Mucosa of gallbladder (tissue), 1 donor: ENCODE data around the gene NPSR1. TPM values are rescaled to one million over a fixed set of nuclear protein-coding genes. Genes with fewer than 3 reads are reported as not detected.

Source experiments
- DNase-seq: peaks from one replicate; pipeline ENCODE4 v3.0.0-alpha.2; 2020; ENCODE audit warnings: low spot score
- total RNA-seq: library from RNA; stranded (reverse); gene quantifications from one replicate; pipeline ENCODE4 v1.2.1, GENCODE V29; 2021
- donor health status: DM: no; HTN: no; CAD: no.

NPSR1 gene
- total RNA-seq, 1 donor from 2014 or later: not detected

DNA sequence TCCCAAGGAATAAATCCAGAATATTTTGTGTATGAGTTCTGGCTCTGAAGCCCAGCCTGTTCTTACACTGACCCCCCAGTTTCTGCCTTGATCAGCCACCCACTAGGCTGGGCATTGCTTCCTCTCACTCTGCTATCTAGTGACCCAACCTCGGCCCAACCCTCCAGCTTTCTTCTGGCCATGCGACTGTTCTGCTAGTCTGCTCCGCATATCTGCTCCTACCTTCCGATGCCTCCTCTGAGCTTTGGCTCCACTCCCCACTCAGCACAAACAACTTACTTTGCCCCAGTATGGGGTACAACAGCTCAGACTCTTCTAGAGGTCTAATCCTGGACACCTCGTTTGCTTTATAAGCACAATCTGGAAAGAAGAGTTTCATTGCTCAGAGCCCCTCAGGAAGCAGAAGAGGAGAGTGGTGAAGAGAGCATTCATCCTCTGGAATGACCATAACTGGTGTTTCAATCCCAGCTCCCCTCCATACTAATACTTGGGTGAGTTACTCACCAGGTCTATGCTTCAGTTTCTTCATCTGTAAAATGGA is 99.6 kb downstream of the NPSR1 start:
- DNase-seq: no peak

DNA sequence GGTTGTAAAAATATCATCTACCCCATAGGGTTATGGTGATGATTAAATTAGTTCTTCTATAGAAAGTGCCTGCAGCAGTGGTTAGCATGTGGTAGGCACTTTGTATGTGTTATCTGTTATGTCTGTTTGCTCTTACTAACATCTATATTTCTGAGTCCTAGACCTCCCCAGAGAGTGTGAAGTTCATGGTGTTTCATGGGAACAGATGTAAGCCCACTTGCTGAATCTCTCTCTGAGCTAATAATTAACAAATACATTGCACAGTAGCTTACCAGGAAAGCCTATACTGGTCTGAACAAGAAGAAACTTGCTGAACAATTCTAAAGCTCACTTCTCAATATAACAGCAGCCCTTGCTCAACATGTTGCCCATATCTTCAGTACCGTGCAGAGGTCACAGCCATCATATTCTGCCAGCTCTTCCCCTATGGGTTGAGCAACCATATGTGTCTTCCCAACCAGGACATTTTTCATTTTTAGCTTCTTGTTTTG is 100.1 kb downstream of the NPSR1 start:
- DNase-seq: no peak

DNA sequence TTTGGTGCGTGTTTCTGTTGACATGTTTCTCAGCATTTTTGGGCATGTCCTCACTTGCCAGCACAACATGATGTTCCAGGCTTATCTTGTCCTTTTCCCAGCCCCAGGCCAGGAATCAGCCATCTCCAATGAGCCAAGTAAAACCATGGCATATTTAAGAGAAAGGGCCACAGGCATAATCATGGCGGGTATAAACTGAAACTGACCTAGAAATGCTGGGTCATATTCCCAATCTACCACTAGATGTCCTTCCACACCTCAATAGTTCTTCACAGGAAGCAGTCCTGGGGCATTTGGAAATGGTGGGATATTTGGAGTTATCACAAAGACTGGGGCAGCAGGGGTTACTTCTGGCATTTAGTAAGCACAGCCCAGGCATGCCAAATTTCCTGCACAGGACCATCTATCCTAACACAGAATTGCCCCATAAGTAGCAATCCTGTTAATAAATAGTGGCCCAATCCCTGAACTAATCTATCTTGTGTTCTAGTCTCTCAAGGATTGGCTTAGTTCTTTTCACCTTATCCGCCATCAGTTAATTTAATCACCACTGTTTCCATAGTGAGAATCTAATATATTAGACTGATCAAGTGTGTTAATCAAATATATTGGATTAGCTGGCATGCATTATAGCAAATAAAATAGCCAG is 101.6 kb downstream of the NPSR1 start:
- DNase-seq: no peak

DNA sequence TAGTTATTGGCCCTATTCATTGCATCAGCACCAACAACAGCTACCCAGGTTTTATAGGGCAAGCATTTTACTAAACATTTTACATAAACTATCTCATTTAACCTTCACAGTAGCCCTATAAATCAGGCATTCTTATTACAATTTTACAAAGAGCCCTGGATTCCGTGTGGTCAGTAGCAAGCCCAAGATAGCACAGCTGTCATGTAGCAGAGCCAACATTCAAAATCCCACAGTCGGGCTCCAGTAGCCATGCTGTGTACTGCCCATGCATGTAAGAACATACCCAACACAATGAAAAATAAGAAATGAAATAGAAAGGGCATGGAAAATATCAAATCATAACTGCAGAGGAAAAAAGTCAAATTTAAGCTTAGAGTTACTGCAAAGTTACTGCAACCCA is 102.3 kb downstream of the NPSR1 start:
- DNase-seq: no peak

DNA sequence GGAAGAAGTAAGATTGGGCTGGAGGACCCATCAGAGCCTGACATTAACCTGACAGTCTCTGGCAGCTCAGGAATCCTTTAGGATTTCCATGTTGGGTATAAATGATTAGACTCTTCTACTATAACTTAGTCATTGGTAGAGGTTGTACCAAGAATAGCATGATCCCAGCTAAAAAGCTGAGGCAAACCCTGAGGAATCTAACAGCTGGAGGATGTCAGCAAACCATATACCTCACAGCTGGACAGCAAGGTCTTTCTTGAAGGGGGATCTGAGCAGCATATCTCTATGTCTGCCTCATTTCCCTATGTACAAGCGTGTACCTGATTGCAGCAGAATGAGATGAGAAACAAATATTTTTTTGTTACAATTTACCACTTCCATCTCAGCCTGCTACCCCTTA is 103.2 kb downstream of the NPSR1 start:
- DNase-seq: no peak

DNA sequence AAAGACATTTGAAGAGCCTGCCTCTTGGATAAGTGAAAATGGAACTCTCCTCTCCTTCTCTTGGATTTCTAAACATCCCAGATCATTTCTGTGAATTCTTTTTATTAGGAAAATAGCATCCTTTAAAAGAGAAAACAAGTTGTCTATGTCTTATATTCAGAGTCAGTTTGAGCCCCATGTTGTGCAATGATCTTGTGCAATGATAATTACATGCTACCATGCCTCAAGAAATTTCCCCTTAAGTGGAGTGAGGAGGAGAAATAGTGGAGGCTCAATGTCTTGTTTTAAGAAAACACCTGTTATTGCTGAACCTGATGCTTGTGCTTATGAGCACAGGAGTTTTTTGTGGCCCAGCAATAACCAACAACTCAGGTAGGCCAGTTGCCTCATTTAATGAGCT is 103.6 kb downstream of the NPSR1 start:
- DNase-seq: no peak

DNA sequence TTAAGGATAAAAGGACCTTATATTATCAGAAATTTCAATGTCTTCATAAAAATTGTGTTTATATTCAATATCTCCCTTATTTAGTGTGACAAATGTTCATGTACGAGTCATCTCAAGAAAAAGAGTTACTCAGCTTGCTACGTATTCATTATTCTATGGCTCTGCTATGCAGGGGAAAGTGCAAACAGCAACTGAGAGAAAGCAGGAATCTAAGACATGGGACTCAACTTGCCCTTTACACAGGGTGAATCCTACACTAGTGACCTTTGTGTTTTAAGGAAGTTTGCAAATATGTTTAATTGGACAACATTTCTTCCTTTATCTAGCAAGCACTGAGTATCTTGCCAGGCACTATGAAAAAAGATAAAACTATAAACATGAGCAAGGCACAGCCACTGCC is 104.7 kb downstream of the NPSR1 start:
- DNase-seq: no peak

DNA sequence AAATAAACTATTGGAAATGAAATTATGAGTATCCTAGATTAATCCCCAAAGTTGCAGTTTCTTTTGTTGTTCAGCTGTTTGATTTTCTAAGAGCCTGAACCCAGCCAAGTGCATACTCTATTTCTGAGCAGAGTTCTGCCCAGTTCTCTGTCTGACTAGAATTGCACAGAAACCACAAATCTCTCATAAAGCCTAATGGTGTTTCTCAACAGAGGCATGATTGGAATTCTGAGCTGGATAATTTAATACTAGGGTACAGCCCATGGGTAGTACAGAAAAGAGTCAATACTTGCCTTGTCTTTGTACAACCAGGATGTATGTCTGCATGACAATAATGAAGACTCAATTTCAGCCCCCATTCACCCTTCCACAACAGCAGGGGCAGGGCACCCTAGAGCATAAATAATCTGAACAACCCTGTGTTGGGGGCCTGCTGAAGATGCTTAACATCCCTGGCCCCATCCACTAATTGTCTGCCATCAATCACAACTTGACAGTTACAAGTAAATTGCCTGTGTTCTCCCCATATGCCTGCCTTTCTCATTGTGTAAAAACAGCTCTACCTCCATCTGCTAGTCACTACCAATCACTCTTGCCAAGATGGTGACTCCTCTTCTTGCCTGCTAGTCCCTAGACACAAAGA is 114.4 kb downstream of the NPSR1 start:
- DNase-seq: no peak

DNA sequence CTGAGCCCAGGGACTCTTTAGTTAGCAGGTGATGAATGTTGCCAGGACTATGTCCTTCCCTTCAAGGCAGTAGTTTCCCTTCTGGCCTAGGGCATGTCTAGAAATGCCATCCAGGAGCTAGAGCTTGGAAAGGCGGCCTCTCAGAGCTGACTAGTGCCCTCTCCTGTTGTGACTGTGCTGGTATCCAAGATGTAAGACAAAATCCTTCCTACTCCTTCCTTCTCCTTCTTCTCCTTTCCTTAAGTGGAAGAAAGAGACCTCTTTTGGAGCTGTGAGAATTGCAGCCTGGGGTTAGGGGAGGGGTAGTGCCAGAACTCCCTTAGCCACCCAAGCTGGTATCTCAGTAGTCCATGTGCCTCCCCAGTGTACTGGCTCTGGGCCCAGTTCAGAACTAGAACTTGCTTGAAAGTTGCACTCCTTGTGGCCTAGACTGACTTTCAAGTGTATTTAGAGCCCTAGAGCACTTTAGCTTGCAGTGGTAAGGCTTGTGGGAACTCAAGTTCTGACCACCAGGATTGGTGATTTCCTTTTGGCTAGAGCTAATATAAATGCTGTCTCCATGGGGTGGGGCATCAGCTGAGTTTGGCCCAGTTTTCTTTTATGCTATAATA is 118.8 kb downstream of the NPSR1 start:
- no peak for DNase-seq

DNA sequence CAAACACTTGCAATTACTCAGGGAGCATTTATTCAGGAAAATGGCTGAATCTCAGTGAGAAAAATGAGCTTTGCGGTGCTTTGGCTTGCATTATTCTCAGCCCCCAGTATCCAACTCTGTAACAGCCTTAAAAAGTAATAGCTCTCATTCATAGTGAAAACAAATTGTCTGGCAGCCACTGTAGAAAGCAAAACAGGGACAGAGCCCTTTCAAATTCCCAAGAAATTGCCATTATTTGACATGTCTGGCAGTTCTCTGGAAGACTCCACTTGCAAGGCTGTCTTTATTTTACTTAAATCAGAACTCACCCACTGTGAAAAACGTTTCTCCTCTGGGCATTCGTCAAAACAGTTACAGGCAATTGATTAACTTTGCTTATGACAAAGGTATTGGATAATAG is 122.5 kb downstream of the NPSR1 start:
- no peak for DNase-seq

DNA sequence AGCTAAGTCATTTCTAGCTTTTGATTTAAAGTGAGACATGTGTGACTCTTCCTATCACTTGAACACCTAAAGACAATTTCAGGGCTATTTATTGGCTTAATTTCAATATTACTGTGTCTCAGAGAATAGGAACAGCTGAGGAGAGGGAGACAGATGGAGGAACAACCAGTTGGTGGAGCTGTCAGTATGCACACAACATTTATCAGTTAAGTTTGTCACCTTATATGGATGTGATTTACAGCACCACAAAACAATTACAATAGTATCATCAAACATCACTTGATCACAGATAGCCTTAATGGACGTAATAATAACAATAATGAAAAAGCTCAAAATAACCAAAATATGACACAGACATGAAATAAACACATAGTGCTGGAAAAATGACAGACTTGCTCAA is 129.6 kb downstream of the NPSR1 start:
- no peak for DNase-seq

DNA sequence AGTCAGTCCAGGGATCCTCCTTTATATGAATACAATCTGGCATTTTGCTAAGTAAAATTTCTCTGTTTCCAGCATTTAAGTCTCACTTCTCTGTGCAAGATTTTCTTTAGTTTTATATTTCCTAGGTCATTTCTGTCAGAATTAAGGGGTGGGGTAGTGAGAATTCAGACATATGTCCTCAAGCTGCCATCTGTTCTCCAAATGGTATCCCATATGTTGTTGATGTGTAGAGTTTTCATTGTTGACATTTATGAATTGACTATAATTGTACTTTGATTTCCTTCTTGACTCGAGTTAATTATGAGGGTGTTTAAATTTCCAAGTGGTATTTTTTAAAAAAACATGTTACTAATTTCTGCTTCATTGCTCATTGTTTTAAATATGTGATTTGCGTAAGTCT is 148.8 kb downstream of the NPSR1 start:
- DNase-seq: no peak

DNA sequence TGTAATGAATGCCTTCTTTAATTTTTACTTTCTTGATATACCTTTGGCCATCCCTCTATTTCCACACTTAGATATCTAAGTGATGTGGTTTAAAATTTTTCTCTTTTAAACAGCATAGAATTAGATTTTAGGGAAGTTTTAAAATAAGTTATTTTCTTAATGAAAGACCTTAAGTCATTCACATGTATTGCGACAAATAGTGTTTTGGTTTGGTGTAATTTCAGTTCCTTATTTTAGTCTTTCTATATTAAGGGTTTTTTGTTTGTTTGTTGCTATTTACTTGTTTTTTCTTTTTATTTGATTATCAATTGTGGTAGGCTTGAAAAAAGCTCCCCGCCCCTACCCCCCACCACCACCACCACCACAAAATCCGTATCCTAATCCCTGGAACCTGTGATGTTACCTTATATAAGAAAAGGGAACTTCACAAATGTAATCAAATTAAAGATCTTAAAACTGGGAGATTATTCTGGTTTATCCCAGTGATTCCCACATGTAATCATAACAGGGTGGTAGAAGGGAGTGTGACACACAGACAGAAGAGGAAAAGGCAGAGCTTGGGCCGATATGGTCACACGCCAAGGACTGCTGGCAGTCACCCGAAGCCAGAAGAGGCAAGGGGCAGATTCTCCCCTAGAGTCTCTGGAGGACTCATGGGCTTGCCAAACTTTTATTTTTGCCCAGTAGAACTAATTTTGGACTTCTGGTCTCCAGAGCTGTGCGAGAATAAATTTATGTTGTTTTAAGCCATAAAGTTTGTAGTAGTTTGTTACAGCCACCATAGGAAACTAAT is 149.7 kb downstream of the NPSR1 start:
- no peak for DNase-seq

DNA sequence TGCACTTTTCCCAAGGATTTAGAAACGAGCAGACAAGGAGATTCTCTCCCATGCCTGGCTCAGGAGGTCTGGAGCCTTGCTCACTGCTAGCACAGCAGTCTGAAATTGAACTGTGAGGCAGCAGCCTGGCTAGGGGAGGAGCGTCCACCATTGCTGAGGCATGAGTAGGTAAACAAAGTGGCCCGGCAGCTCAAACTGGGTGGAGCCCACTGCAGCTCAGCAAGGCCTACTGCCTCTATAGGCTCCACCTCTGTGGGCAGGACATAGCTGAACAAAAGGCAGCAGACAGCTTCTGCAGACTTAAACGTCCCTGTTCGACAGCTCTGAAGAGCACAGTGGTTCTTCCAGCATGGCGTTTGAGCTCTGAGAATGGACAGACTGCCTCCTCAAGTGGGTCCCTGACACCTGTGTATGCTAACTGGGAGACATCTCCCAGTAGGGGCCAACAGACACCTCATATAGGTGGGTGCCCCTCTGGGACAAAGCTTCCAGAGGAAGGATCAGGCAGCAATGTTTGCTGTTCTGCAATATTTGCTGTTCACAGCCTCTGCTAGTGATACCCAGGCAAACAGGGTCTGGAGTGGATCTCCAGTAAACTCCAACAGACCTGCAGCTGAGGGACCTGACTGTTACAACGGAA is 156.3 kb downstream of the NPSR1 start:
- peak; percentile 38 for DNase-seq

DNA sequence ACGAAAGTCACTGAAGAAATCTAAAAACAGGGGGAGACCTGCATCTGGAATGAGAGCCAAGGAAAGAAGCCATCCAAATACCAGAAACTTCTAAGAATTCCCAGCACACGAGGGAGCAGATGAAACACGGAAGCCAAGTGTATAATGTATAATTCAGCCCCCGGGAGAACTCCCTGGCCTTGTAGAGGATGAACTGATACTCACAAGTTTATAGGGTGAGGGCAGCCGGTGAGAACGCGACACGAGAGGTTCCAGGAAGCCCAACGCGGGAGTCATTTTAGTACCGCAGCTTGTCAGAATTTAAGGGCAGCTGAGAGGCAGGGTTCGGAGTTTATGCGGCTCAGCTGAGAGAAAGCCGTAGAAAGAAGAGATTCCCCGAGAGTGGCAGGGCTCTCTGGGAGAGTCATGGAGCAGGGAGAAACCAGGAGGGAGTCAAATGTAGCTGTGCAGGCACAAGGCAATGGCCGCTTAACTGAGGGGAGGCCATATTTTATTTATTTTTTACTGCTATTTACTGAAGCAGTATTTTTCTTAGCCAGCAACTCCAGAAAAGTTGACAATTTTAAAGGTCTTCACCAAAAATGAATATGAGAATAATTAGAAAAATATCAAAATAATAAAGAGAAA is 164.0 kb downstream of the NPSR1 start:
- no peak for DNase-seq

DNA sequence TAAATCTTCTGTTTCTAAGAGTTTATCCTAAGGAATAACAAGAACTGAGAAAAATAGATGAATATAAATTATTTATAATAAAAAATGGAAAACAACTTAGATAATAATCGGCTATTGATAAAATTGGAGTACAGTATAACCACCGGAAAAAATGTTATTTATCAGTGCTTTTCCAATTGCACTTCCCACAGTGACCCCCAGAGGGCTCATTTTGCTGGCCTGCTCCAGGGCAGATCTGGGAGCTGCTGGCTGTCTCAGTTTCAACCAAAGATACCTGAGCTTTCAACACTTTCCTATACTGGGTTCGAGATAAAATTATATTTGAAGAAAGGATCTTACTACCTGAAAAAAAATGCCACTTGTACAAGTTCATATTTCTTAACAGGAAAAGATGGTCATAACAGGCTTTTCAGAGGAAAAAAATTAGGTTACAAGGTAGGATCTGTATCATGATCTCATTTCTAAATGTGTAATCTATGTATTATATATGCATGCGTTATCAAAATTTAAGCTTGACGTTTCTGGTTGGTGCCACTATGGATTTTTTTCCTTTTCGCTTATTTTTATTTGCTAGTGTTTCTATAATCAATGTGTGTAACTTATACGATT is 165.7 kb downstream of the NPSR1 start:
- DNase-seq: peak; percentile 66

DNA sequence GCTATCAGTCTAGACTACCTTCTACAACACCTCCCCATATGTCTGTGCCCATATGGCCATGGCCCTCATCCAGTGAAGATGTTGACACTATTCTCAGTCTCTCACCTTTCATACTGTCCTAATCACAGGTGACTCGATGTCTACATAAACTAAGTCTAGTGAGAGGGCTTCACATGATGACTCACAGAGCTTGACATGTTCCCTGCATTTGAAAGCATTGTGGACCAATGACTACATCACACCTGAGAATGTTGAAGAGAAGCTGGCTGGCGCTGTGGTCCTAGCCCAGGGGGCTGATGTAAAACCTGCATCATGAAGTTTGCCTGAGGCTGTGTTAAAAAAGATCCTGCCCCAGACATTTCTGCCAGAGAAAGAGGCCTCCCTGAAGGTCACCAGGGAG is 167.2 kb downstream of the NPSR1 start:
- DNase-seq: no peak

DNA sequence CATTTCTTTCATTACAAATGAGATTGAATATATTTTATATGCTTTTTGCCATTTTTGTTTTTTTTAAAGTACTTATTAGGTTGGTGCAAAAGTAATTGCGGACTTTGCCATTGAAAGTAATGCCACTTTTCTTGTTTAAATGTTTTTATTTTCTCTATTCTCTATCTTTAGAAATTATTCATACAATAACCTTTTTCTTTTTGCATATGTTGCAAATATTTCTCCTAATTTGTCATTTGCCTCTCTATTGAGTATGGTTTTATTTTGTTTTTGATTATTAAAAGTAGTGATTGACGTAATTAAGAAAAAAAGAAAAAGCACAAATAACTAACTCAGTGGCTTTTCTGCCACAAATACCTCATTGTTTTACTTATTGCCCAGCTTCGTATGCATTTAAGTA is 172.4 kb downstream of the NPSR1 start:
- no peak for DNase-seq

DNA sequence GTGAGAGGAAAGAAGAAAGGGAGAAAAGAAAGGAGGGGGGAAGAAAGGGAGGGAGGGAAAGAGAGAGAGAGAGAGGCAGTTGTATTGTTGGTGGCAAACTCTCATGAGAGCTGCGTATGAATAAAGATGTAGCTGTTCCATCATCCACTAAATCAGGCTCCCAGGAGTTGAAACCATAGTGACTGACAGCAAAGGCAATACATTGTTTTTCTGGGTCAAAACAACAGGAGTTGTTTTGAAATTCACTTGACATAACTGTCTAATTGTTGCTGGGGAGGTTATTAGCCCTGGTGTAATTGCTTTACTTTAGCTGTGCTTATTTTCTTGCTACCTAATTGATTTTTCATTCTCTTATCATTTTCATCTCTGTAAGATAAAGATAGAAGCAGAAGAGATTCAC is 173.4 kb downstream of the NPSR1 start:
- DNase-seq: no peak

DNA sequence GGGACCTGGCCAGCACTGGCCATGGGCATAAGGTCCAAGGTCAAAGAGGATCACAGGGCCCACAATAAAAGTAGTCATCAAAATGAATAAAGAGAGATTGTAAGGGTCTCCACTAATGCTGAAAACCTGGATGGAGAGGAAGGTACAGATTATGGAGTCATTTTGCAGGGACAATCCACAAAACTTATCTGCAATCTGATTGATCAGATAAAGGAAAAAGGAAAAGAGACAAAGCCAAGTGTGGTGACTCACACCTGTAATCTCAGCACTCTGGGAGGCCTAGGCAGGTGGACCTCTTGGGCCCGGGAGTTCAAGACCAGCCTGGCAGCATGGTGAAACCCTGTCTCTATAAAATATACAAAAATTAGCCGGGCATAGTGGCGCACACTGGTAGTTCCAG is 174.0 kb downstream of the NPSR1 start:
- DNase-seq: no peak
